ENCODE results near the gene FCHO2.

GRCh38 chr5:73114044-73114688 is 158.3 kb downstream of the FCHO2 start:
- TF ChIP-seq CTCF (IDR thresholded peaks at IDR 0.05) (no peak), POLR2A (IDR thresholded peaks at IDR 0.05) (no peak)
